Upper lobe of right lung (tissue), 1 donor: ENCODE measurements around the gene HLA-B. TPM values are rescaled to one million over a fixed set of nuclear protein-coding genes. Genes with fewer than 3 reads are reported as not detected.
"Not testable (repeated sequence)": the region's sequence is repeated elsewhere in the genome, so short reads cannot be mapped to it uniquely, and the experiment has no call there.

ENCODE experiments used
- ATAC-seq: fragments of 200-7000 bp; cut with Tn5 transposase; one replicate; pipeline ENCODE4 v1.9.1; 2020; ENCODE audit warnings: mild to moderate bottlenecking, moderate library complexity
- DNase-seq: peaks from one replicate; pipeline ENCODE4 v3.0.0-alpha.2; 2020
- H3K27ac ChIP-seq: fragments of 200-600 bp; one replicate; pipeline ENCODE4 v1.8.0; 2022
- H3K27me3 ChIP-seq: fragments of 200-600 bp; one replicate; pipeline ENCODE4 v1.8.0; 2022; ENCODE audit warnings: mild to moderate bottlenecking
- H3K36me3 ChIP-seq: fragments of 200-600 bp; one replicate; pipeline ENCODE4 v1.8.0; 2022
- H3K4me1 ChIP-seq: fragments of 200-600 bp; one replicate; pipeline ENCODE4 v1.8.0; 2022
- H3K4me3 ChIP-seq: fragments of 200-600 bp; one replicate; pipeline ENCODE4 v1.8.0; 2022; ENCODE audit warnings: mild to moderate bottlenecking
- H3K9me3 ChIP-seq: fragments of 200-600 bp; one replicate; pipeline ENCODE4 v1.8.0; 2022
- intact Hi-C: fragments of 100-400 bp; cut with DNase I; formaldehyde crosslinking; loops from one replicate; pipeline ENCODE4 v1.11.0; 2022
- long read RNA-seq: library from polyadenylated mRNA; unstranded; transcript quantifications from one replicate; pipeline ENCODE4 v2.0.0, GENCODE V29; 2021
- total RNA-seq: library from RNA; stranded (reverse); fragmentation: NEBNext Ultra II Directional; extraction: Animal tissue kit (Norgen Biotek cat#: 25700); gene quantifications from one replicate; pipeline ENCODE4 v1.2.1, GENCODE V29; 2021
- TF ChIP-seq, protein P1 (sequence below): fragments of 200-600 bp; IDR thresholded peaks from one replicate; pipeline ENCODE4 v1.8.0; 2022; ENCODE audit warnings: antibody characterized with exemption
- donor health status: DM: no; HTN: yes; CAD: no; lungs with severe emphysema.

The HLA-B gene
- 2,632 TPM for total RNA-seq
- long read RNA-seq, transcript HLA-B-249 (8 exons, 1,547 nt): major isoform, 783 of 1,176 reads
- long read RNA-seq, partial matches to known transcripts: 370 of 1,176 reads
- long read RNA-seq, other reads (novel, unspliced or antisense): 19 of 1,176 reads

DNA sequence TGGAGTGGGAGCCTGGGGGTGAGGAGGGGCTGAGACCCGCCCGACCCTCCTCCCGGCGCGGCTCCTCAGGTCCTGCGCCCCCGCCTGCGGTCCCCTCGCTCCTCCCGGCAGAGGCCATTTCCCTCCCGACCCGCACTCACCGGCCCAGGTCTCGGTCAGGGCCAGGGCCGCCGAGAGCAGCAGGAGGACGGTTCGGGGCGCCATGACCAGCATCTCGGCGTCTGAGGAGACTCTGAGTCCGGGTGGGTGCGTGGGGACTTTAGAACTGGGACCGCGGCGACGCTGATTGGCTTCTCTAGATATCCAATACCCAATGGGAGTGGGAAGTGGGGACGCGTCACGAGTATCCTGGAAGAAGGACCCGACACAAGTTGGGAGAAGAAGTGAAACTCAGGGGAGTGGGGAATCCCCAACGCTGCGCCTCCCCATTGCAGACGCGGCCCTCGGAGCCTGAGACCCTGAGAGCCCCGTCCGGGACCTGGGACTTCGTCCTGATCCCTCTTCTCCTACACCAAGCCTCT is at the start of gene HLA-B:
HLA-B (minus strand) TSS at position 234 of the 521 bp plus-strand sequence; CDS start at position 213, 21 bp downstream.
- Histone ChIP-seq H3K4me3 (peak within 1 kb of the TSS; percentile 67), H3K27ac (peak within 1 kb of the TSS; percentile 72), H3K9me3 (no peaks in the 10 kb centered on the region), H3K27me3 (no peaks in the 10 kb centered on the region), H3K36me3 (peaks cover 25% of the 10 kb centered on the region), H3K4me1 (peaks cover 9% of the 10 kb centered on the region)
- intact Hi-C loops: no loop called here
- DNase-seq (peak; percentile 82), ATAC-seq (peak; percentile 95)
- TF ChIP-seq, protein P1, sequence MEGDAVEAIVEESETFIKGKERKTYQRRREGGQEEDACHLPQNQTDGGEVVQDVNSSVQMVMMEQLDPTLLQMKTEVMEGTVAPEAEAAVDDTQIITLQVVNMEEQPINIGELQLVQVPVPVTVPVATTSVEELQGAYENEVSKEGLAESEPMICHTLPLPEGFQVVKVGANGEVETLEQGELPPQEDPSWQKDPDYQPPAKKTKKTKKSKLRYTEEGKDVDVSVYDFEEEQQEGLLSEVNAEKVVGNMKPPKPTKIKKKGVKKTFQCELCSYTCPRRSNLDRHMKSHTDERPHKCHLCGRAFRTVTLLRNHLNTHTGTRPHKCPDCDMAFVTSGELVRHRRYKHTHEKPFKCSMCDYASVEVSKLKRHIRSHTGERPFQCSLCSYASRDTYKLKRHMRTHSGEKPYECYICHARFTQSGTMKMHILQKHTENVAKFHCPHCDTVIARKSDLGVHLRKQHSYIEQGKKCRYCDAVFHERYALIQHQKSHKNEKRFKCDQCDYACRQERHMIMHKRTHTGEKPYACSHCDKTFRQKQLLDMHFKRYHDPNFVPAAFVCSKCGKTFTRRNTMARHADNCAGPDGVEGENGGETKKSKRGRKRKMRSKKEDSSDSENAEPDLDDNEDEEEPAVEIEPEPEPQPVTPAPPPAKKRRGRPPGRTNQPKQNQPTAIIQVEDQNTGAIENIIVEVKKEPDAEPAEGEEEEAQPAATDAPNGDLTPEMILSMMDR: no peak

DNA sequence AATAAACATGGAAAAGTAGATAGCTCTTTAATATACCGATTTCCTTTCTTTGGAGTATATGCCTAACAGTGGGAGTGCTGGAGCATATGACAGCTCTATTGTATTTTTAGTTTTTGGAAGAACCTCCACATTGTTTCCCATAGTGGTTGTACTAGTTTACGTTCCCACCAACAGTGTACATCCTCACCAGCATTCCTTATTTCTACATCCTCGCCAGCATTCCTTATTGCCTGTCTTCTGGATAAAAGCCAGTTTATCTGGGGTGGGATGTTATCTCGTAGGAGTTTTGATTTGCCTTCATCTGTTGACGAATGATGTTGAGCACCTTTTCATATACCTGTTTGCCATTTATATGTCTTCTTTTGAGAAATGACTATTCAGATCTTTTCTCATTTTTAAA is 49.0 kb upstream of the HLA-B start:
- H3K4me1 ChIP-seq: peaks cover 58% of the 10 kb centered on the region
- intact Hi-C loops: no loop called here
- no peak for ATAC-seq

DNA sequence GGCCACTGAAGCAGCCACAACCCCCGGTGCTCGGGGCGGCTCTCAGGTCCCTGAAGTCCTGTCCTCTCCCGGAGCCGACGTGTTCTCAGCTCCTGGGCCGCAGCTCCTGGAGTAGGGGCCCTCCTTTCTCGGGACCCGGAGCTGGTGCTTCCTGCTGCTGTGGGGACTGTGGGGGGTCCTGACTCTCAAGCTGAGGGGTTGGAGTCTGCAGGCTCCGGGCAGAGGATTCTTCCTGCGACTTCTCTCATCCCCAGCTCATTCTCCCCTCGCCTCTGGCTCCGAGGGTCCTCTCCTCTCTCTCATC is 47.0 kb upstream of the HLA-B start:
- H3K4me1 ChIP-seq: peaks cover 55% of the 10 kb centered on the region

More for the DNA sequence above, 49.0 kb upstream of the HLA-B start:
- Histone ChIP-seq H3K4me3 (no peak overlapping the region), H3K36me3 (peaks cover 6% of the 10 kb centered on the region), H3K9me3 (no peaks in the 10 kb centered on the region), H3K27ac (no peak overlapping the region), H3K27me3 (no peaks in the 10 kb centered on the region)
- TF ChIP-seq, protein P1: no peak
- DNase-seq: no peak

DNA sequence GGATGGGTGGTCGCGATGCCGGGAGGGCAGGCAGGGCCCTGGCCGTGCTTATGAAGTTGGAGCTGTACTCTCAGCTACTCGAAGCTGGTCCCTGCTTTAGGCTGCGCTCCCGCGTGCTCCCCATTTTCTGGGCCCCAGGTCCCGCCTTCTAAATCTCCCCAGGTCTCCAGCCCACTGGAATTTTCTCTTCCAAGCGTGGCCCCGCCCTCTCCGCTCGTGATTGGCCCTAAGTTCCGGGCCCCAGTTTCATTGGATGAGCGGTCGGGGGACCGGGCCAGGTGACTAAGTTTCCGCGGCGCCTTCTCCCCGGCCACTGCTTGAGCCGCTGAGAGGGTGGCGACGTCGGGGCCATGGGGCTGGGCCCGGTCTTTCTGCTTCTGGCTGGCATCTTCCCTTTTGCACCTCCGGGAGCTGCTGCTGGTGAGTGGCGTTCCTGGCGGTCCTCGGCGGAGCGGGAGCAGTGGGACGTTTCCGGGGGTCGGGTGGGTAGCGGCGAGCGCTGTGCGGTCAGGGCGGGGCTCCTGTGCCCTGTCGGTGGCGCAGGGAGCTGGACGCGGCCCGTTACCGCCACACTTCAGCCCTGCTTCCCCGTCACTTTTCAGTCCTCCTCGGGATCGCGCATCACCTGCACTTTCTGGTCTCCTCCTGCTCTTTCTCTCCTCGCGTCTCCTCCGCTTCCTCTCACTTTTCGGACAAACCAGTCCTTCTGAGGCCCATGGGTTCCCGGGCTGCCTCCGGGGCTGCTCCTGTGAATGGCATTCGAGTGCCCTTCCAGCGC is 46.5 kb upstream of the HLA-B start, which contains the start of gene MICA:
MICA (plus strand) TSS at position 313 of the 778 bp plus-strand sequence; CDS start at position 351, 38 bp downstream.
- DNase-seq: peak; percentile 95
- ATAC-seq: peak; percentile 88
- TF ChIP-seq, protein P1: no peak
- intact Hi-C loops: no loop called here
- Histone ChIP-seq H3K9me3 (no peaks in the 10 kb centered on the region), H3K36me3 (no peaks in the 10 kb centered on the region), H3K4me3 (peak within 1 kb of the TSS; percentile 96), H3K27ac (peak within 1 kb of the TSS; percentile 99), H3K4me1 (peaks cover 57% of the 10 kb centered on the region), H3K27me3 (no peaks in the 10 kb centered on the region)

More for the DNA sequence above, 47.0 kb upstream of the HLA-B start:
- H3K27ac ChIP-seq: peak overlapping the region; percentile 99
- intact Hi-C loops, ATAC-seq, H3K27me3 ChIP-seq, DNase-seq, H3K36me3 ChIP-seq, H3K9me3 ChIP-seq: not testable (repeated sequence)
- H3K4me3 ChIP-seq: peak overlapping the region; percentile 96

DNA sequence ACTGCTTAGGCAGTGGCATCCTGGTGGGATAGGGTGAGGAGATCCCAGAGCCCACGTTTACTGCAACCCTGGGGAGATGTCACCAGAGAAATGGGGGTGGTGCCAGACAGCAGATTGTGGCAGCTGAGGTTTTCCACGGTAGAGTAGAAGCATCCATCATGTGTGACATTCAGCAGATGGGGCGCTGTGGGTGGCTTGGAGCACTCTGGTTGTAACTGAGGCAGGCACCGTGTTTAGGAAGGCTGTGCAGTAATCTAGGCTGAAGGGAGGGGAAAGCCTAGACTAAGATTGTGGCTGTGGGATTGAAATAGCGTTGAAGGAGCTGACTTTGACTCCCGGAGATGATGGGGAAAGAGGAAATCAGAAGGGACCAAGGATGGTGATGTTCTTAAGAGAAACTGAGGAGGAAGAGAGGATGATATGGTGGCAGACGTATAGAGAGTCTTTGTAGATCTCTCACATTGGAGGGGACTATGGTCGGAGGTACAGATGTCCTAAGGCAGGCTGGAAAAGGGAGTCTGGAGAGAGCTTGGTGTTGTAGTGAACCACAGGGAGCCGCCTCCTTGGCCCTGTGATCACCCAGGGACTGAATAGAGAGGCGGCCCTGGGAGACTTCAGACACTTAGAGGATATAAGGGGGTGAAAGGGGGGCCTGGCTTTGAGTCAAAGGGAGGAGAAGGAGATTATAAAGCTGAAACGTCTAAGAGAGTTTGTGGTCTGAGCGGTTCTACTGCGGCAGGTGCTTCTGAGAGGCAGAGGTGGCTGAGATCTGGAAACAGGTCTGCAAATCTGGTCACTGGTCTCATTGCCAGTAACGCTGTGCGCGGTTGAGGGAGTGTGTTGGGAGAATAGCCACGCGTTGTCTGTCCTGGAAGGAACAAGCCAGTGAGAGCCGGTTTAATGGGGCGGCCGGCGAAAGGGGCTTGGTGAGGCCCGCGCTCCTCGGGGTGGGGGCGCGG is 45.6 kb upstream of the HLA-B start:
- Histone ChIP-seq H3K9me3 (no peaks in the 10 kb centered on the region), H3K36me3 (no peaks in the 10 kb centered on the region), H3K4me3 (peak overlapping the region; percentile 96), H3K4me1 (peaks cover 57% of the 10 kb centered on the region), H3K27me3 (no peaks in the 10 kb centered on the region), H3K27ac (peak overlapping the region; percentile 99)
- ATAC-seq: peak; percentile 0
- DNase-seq: peak; percentile 72
- TF ChIP-seq, protein P1: no peak
- intact Hi-C loops: no loop called here
